ENCODE measurements around the gene GABBR1. TPM values are rescaled to one million over a fixed set of nuclear protein-coding genes. Genes with fewer than 3 reads are reported as not detected.

The GABBR1 gene
- total RNA-seq (2022; extraction: Qiagen RNA extraction) = 3.0 to 6.1 TPM (median 4.0 TPM) in 5 replicates

GRCh38 chr6:29632789-29633533 lies at the start of gene GABBR1:
Gene GABBR1 (minus strand): TSS chr6:29633183. CDS start chr6:29632385, 798 bp downstream.

GRCh38 chr6:29680904-29681303 lies 47.9 kb upstream of the GABBR1 start, which contains the start of gene ZFP57:
Gene ZFP57 (minus strand): TSS chr6:29681152. CDS start chr6:29677003, 4,149 bp downstream.

GRCh38 chr6:29656798-29657197 lies 23.8 kb upstream of the GABBR1 start, which contains the start of gene MOG:
Gene MOG (plus strand): TSS chr6:29657092. CDS start chr6:29657210, 118 bp downstream.

GRCh38 chr6:29584821-29585220 lies 48.2 kb downstream of the GABBR1 start, which contains the start of gene OR2H2:
Gene OR2H2 (plus strand): TSS chr6:29585121. CDS start chr6:29587945, 2,824 bp downstream.

GRCh38 chr6:29559524-29560287 lies 73.3 kb downstream of the GABBR1 start, which contains the start of gene UBD:
Gene UBD (minus strand): TSS chr6:29559732. CDS start chr6:29559701, 31 bp downstream.

Other genes starting within 250 kb of the GABBR1 start
- gene OR12D2, start 237.6 kb downstream of the GABBR1 start, total RNA-seq (2022; extraction: Qiagen RNA extraction) = not detected in 5 replicates
- gene OR12D1, start 218.3 kb downstream of the GABBR1 start, total RNA-seq (2022; extraction: Qiagen RNA extraction) = not detected in 5 replicates
- not detected in 5 replicates for gene OR10C1, start 193.9 kb downstream of the GABBR1 start, total RNA-seq (2022; extraction: Qiagen RNA extraction)
- not detected in 5 replicates for gene OR11A1, start 176.1 kb downstream of the GABBR1 start, total RNA-seq (2022; extraction: Qiagen RNA extraction)
- gene OR2H1, start 176.0 kb downstream of the GABBR1 start, total RNA-seq (2022; extraction: Qiagen RNA extraction) = not detected in 5 replicates
- not detected in 5 replicates for gene MAS1L, start 145.2 kb downstream of the GABBR1 start, total RNA-seq (2022; extraction: Qiagen RNA extraction)
- 0.41 to 1.00 TPM (median 0.54 TPM) in 5 replicates for gene UBD, start 73.5 kb downstream of the GABBR1 start, total RNA-seq (2022; extraction: Qiagen RNA extraction)
- gene OR2H2, start 48.1 kb downstream of the GABBR1 start, total RNA-seq (2022; extraction: Qiagen RNA extraction) = not detected in 5 replicates
- gene MOG, start 23.9 kb upstream of the GABBR1 start, total RNA-seq (2022; extraction: Qiagen RNA extraction) = not detected in 5 replicates
- not detected in 5 replicates for gene ZFP57, start 48.0 kb upstream of the GABBR1 start, total RNA-seq (2022; extraction: Qiagen RNA extraction)
- gene HLA-F, start 90.3 kb upstream of the GABBR1 start, total RNA-seq (2022; extraction: Qiagen RNA extraction) = 3.5 to 5.1 TPM (median 4.2 TPM) in 5 replicates
- 0.06 TPM in 1 of 5 replicates, not detected in the others for gene HLA-G, start 194.6 kb upstream of the GABBR1 start, total RNA-seq (2022; extraction: Qiagen RNA extraction)